Upper lobe of right lung (tissue), 1 donor: ENCODE data around the gene ORM2. TPM values are rescaled to one million over a fixed set of nuclear protein-coding genes. Genes with fewer than 3 reads are reported as not detected.

Source experiments
- ATAC-seq: fragments of 200-7000 bp; cut with Tn5 transposase; one replicate; pipeline ENCODE4 v1.9.1; 2020; ENCODE audit warnings: mild to moderate bottlenecking, moderate library complexity
- DNase-seq: peaks from one replicate; pipeline ENCODE4 v3.0.0-alpha.2; 2020
- H3K27ac ChIP-seq: fragments of 200-600 bp; one replicate; pipeline ENCODE4 v1.8.0; 2022
- H3K27me3 ChIP-seq: fragments of 200-600 bp; one replicate; pipeline ENCODE4 v1.8.0; 2022; ENCODE audit warnings: mild to moderate bottlenecking
- H3K36me3 ChIP-seq: fragments of 200-600 bp; one replicate; pipeline ENCODE4 v1.8.0; 2022
- H3K4me1 ChIP-seq: fragments of 200-600 bp; one replicate; pipeline ENCODE4 v1.8.0; 2022
- H3K4me3 ChIP-seq: fragments of 200-600 bp; one replicate; pipeline ENCODE4 v1.8.0; 2022; ENCODE audit warnings: mild to moderate bottlenecking
- H3K9me3 ChIP-seq: fragments of 200-600 bp; one replicate; pipeline ENCODE4 v1.8.0; 2022
- intact Hi-C: fragments of 100-400 bp; cut with DNase I; formaldehyde crosslinking; loops from one replicate; pipeline ENCODE4 v1.11.0; 2022
- total RNA-seq: library from RNA; stranded (reverse); fragmentation: NEBNext Ultra II Directional; extraction: Animal tissue kit (Norgen Biotek cat#: 25700); gene quantifications from one replicate; pipeline ENCODE4 v1.2.1, GENCODE V29; 2021
- TF ChIP-seq, protein P1 (sequence below): fragments of 200-600 bp; IDR thresholded peaks from one replicate; pipeline ENCODE4 v1.8.0; 2022; ENCODE audit warnings: antibody characterized with exemption
- donor health status: DM: no; HTN: yes; CAD: no; lungs with severe emphysema.

ORM2 gene
- total RNA-seq, 1 donor from 2014 or later: 3.9 TPM

- H3K27ac ChIP-seq: peak overlapping the region; percentile 40
- intact Hi-C loops: no loop called here
- H3K4me3 ChIP-seq: no peak overlapping the region
- TF ChIP-seq, protein P1, sequence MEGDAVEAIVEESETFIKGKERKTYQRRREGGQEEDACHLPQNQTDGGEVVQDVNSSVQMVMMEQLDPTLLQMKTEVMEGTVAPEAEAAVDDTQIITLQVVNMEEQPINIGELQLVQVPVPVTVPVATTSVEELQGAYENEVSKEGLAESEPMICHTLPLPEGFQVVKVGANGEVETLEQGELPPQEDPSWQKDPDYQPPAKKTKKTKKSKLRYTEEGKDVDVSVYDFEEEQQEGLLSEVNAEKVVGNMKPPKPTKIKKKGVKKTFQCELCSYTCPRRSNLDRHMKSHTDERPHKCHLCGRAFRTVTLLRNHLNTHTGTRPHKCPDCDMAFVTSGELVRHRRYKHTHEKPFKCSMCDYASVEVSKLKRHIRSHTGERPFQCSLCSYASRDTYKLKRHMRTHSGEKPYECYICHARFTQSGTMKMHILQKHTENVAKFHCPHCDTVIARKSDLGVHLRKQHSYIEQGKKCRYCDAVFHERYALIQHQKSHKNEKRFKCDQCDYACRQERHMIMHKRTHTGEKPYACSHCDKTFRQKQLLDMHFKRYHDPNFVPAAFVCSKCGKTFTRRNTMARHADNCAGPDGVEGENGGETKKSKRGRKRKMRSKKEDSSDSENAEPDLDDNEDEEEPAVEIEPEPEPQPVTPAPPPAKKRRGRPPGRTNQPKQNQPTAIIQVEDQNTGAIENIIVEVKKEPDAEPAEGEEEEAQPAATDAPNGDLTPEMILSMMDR: no peak
- H3K27me3 ChIP-seq: no peaks in the 10 kb centered on the region
- peaks cover 40% of the 10 kb centered on the region for H3K4me1 ChIP-seq
- DNase-seq: peak; percentile 69
- H3K36me3 ChIP-seq: peaks cover 73% of the 10 kb centered on the region
- no peaks in the 10 kb centered on the region for H3K9me3 ChIP-seq
- peak; percentile 67 for ATAC-seq
Observed at GRCh38 chr9:114371973-114372917, 42.6 kb downstream of the ORM2 start.

DNA sequence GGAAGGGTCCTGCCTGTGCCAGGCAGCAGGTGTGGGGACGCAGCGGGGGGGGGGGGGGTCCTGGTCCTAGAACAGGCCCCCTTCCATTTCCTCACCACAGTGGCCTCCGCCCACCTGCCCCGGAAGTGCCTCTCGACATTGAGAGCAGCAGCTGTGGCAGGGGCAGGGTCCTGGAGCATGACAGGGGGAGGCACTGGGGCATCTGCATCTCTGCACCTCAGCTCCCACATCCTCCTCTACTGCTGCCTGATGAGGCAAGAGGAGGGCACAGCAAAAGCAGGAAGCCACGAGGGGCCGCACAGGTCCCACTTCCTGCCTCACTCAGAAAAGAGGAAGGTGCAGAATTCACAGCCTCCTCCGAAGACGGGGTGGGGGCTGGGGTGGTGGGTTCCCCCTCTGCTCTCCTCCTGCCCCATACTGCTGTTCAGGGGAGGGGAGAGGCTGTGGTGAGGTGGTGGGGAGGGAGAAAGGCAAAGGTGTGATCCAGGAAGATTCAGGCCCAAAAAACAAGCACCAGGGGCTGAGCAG lies 43.3 kb downstream of the ORM2 start:
- no peaks in the 10 kb centered on the region for H3K27me3 ChIP-seq
- ATAC-seq (peak; percentile 88), DNase-seq (peak; percentile 86)
- no peaks in the 10 kb centered on the region for H3K9me3 ChIP-seq
- peak overlapping the region; percentile 70 for H3K27ac ChIP-seq
- peaks cover 35% of the 10 kb centered on the region for H3K4me1 ChIP-seq
- peaks cover 73% of the 10 kb centered on the region for H3K36me3 ChIP-seq
- TF ChIP-seq, protein P1: no peak
- no peak overlapping the region for H3K4me3 ChIP-seq
- intact Hi-C loops: no loop called here

GRCh38 chr9:114373960-114374730 lies 44.5 kb downstream of the ORM2 start:
- ATAC-seq: no peak
- Histone ChIP-seq H3K27me3 (no peaks in the 10 kb centered on the region), H3K9me3 (no peaks in the 10 kb centered on the region), H3K4me1 (peaks cover 39% of the 10 kb centered on the region), H3K27ac (peak overlapping the region; percentile 70), H3K4me3 (no peak overlapping the region), H3K36me3 (peaks cover 76% of the 10 kb centered on the region)
- peak; percentile 46 for DNase-seq
- intact Hi-C loops: no loop called here
- TF ChIP-seq, protein P1: no peak

GRCh38 chr9:114374936-114375335 lies 45.3 kb downstream of the ORM2 start:
- Histone ChIP-seq H3K4me1 (peaks cover 47% of the 10 kb centered on the region), H3K27me3 (no peaks in the 10 kb centered on the region), H3K9me3 (no peaks in the 10 kb centered on the region), H3K4me3 (no peak overlapping the region), H3K27ac (no peak overlapping the region), H3K36me3 (peaks cover 81% of the 10 kb centered on the region)
- DNase-seq (peak; percentile 32), ATAC-seq (no peak)
- TF ChIP-seq, protein P1: no peak
- intact Hi-C loops: no loop called here

DNA sequence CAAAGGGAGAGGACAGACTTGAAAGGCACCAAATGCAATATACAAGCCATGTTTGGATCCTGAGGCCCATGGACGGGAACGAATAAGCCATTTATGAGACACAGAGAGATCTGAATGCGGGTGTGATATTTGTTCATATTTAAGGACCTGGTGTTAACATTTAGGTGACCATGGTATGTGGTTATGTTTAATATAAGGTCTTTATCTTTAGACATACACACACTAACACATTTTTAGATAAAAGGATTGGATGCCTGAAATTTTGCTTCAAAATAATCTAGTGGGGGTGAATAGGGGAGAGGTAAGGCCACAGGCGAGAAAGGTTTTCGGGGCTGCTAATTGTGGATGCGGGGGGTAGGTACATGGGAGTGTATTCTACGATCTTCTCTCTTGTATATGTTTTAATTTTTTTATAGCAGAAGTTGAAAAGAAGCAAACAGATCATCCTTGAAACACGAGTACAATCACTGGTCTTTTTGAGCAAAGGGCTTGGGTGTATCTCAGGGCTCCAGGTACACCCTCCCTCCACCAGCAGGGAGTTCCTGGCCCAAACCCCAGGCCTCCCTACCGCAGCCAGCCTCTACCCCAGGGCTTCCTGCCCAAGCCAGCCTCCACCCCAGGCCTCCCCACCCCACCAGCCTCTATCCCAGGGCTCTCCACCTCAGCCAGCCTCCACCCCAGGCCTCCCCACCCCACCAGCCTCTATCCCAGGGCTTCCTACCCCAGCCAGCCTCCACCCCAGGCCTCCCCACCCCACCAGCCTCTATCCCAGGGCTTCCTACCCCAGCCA lies 45.9 kb downstream of the ORM2 start:
- no peak for DNase-seq
- peaks cover 81% of the 10 kb centered on the region for H3K36me3 ChIP-seq
- H3K27ac ChIP-seq: no peak overlapping the region
- intact Hi-C loops: no loop called here
- H3K4me3 ChIP-seq: no peak overlapping the region
- TF ChIP-seq, protein P1: no peak
- ATAC-seq: no peak
- no peaks in the 10 kb centered on the region for H3K9me3 ChIP-seq
- H3K27me3 ChIP-seq: no peaks in the 10 kb centered on the region
- peaks cover 47% of the 10 kb centered on the region for H3K4me1 ChIP-seq
